Progenitor cell of endocrine pancreas (in vitro differentiated cells): ENCODE measurements around the gene ASIC4. TPM values are rescaled to one million over a fixed set of nuclear protein-coding genes. Genes with fewer than 3 reads are reported as not detected.
A peak's percentile ranks its signal among the peaks of the same experiment; 100 is the strongest.

ENCODE experiments used
- DNase-seq: peaks from one replicate; pipeline ENCODE4 v3.0.0; 2021; ENCODE audit warnings: low spot score; ENCODE audit not compliant: unreplicated experiment
- H3K27ac Mint-ChIP-seq: 2 replicates; pipeline ENCODE4 v1.8.0; 2021; ENCODE audit warnings: mild to moderate bottlenecking, moderate library complexity, mixed read lengths
- H3K27me3 Mint-ChIP-seq: 2 replicates; pipeline ENCODE4 v1.8.0; 2021; ENCODE audit warnings: mixed read lengths
- H3K36me3 Mint-ChIP-seq: 2 replicates; pipeline ENCODE4 v1.8.0; 2022; ENCODE audit warnings: mixed read lengths; ENCODE audit not compliant: insufficient read depth
- H3K4me1 Mint-ChIP-seq: 2 replicates; pipeline ENCODE4 v1.8.0; 2021; ENCODE audit warnings: low read depth, mixed read lengths
- H3K4me3 Mint-ChIP-seq: 2 replicates; pipeline ENCODE4 v1.8.0; 2021; ENCODE audit warnings: low read depth, mild to moderate bottlenecking, moderate library complexity, mixed read lengths
- H3K9me3 Mint-ChIP-seq: 2 replicates; pipeline ENCODE4 v1.8.0; 2021; ENCODE audit warnings: low read depth, mixed read lengths
- CTCF ChIP-seq: fragments of 200-600 bp; sonication (generic); IDR thresholded peaks from one replicate; pipeline ENCODE4 v1.5.0; 2021; ENCODE audit warnings: antibody characterized with exemption, mild to moderate bottlenecking; ENCODE audit not compliant: unreplicated experiment
- total RNA-seq: library from RNA; stranded (reverse); gene quantifications from 2 replicates; pipeline ENCODE4 v1.2.1, GENCODE V29; 2021

Gene ASIC4
- total RNA-seq, 1 donor from 2014 or later = 5.1 TPM

GRCh38 chr2:219508971-219509779 is 5.1 kb upstream of the ASIC4 start:
- Mint-ChIP-seq H3K27ac (peak overlapping the region; percentile 76), H3K9me3 (no peaks in the 10 kb centered on the region), H3K4me1 (peaks cover 32% of the 10 kb centered on the region), H3K27me3 (peaks cover 15% of the 10 kb centered on the region), H3K36me3 (peaks cover 4% of the 10 kb centered on the region), H3K4me3 (no peak overlapping the region)
- no peak for DNase-seq
- TF ChIP-seq CTCF = no peak

- peaks cover 20% of the 10 kb centered on the region for H3K27me3 Mint-ChIP-seq
- peak; percentile 75 for TF ChIP-seq CTCF
- peaks cover 2% of the 10 kb centered on the region for H3K36me3 Mint-ChIP-seq
- DNase-seq = peak; percentile 59
- H3K4me3 Mint-ChIP-seq = peak overlapping the region; percentile 66
- peak overlapping the region; percentile 76 for H3K27ac Mint-ChIP-seq
- no peaks in the 10 kb centered on the region for H3K9me3 Mint-ChIP-seq
- peaks cover 33% of the 10 kb centered on the region for H3K4me1 Mint-ChIP-seq
Measured at GRCh38 chr2:219509780-219510511, 4.3 kb upstream of the ASIC4 start.

- peak overlapping the region; percentile 66 for H3K4me3 Mint-ChIP-seq
- H3K27ac Mint-ChIP-seq = peak overlapping the region; percentile 76
Measured at GRCh38 chr2:219510512-219511135, 3.7 kb upstream of the ASIC4 start.

GRCh38 chr2:219511547-219512325 is 2.5 kb upstream of the ASIC4 start:
- H3K9me3 Mint-ChIP-seq = no peaks in the 10 kb centered on the region
- DNase-seq = no peak
- no peak overlapping the region for H3K4me3 Mint-ChIP-seq
- no peak for TF ChIP-seq CTCF
- H3K27me3 Mint-ChIP-seq = peaks cover 38% of the 10 kb centered on the region
- H3K27ac Mint-ChIP-seq = peak overlapping the region; percentile 46
- H3K4me1 Mint-ChIP-seq = peaks cover 35% of the 10 kb centered on the region
- H3K36me3 Mint-ChIP-seq = no peaks in the 10 kb centered on the region

More at GRCh38 chr2:219510512-219511135, 3.7 kb upstream of the ASIC4 start:
- Mint-ChIP-seq H3K36me3 (peaks cover 2% of the 10 kb centered on the region), H3K4me1 (peaks cover 33% of the 10 kb centered on the region), H3K27me3 (peaks cover 27% of the 10 kb centered on the region), H3K9me3 (no peaks in the 10 kb centered on the region)
- DNase-seq = no peak
- TF ChIP-seq CTCF = no peak
